ENCODE data around the gene SMCR8. TPM values are rescaled to one million over a fixed set of nuclear protein-coding genes. Genes with fewer than 3 reads are reported as not detected.
"Not testable (repeated sequence)": the region's sequence is repeated elsewhere in the genome, so short reads cannot be mapped to it uniquely, and the experiment has no call there.

Gene SMCR8
- total RNA-seq, 1 donor from 2014 or later = 30.1 TPM

- H3K4me3 ChIP-seq = no peak overlapping the region
- H3K27me3 ChIP-seq (ENCODE audit: low read depth) = no peaks in the 10 kb centered on the region
- no peak for TF ChIP-seq CTCF (IDR thresholded peaks at IDR 0.05)
- H3K36me3 ChIP-seq = peaks cover 98% of the 10 kb centered on the region
- H3K4me1 ChIP-seq = peaks cover 3% of the 10 kb centered on the region
- no peaks in the 10 kb centered on the region for H3K9me3 ChIP-seq
- ATAC-seq (no peak), DNase-seq (no peak)
- H3K27ac ChIP-seq = no peak overlapping the region
- intact Hi-C loops (cut with DNase I) = no loop called here
These were observed 13.6 kb downstream of the SMCR8 start for GRCh38 chr17:18328643-18329204.

DNA sequence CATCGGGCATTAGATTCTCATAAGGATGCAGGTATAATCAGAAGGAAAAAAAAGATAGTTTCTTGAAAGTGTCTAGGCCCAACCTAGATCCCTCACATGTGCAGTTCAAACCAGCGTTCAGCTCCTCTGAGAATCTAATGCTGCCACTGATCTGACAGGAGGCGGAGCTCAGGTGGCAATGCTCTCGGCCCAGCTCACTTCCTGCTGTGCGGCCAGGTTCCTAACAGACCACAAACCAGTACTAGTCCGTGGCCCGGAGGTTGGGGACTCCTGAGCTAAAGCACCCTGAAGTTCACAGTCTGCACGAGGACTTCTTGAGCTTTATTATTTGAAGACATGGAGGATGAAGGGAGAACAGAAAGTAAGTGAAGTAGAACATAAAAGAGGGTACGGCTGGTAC, 16.8 kb downstream of the SMCR8 start:
- Histone ChIP-seq H3K4me3 (no peak overlapping the region), H3K4me1 (no peaks in the 10 kb centered on the region), H3K9me3 (no peaks in the 10 kb centered on the region), H3K36me3 (peaks cover 97% of the 10 kb centered on the region), H3K27ac (no peak overlapping the region), H3K27me3 (ENCODE audit: low read depth) (no peaks in the 10 kb centered on the region)
- TF ChIP-seq CTCF (IDR thresholded peaks at IDR 0.05) = no peak
- intact Hi-C loops (cut with DNase I) = no loop called here
- ATAC-seq (no peak), DNase-seq (no peak)

GRCh38 chr17:18332909-18333489, 17.9 kb downstream of the SMCR8 start:
- no peaks in the 10 kb centered on the region for H3K27me3 ChIP-seq (ENCODE audit: low read depth)
- H3K4me1 ChIP-seq = no peaks in the 10 kb centered on the region
- no peaks in the 10 kb centered on the region for H3K9me3 ChIP-seq
- peaks cover 90% of the 10 kb centered on the region for H3K36me3 ChIP-seq
- H3K4me3 ChIP-seq = no peak overlapping the region
- DNase-seq (no peak), ATAC-seq (no peak)
- no peak for TF ChIP-seq CTCF (IDR thresholded peaks at IDR 0.05)
- H3K27ac ChIP-seq = no peak overlapping the region
- intact Hi-C loops (cut with DNase I) = no loop called here

DNA sequence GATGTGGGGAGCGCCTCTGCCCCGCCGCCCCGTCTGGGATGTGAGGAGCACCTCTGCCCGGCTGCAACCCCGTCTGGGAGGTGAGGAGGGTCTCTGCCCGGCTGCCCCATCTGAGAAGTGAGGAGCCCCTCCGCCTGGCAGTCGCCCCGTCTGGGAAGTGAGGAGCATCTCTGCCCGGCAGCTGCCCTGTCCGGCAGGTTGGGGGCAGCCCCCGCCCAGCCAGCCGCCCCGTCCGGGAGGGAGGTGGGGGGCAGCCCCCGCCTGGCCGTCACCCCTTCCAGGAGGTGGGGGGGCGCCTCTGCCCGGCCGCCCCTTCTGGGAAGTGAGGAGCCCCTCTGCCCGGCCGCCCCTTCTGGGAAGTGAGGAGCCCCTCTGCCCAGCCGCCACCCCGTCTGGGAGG, 23.1 kb downstream of the SMCR8 start:
- intact Hi-C loops (cut with DNase I); DNase-seq: not testable (repeated sequence)

DNA sequence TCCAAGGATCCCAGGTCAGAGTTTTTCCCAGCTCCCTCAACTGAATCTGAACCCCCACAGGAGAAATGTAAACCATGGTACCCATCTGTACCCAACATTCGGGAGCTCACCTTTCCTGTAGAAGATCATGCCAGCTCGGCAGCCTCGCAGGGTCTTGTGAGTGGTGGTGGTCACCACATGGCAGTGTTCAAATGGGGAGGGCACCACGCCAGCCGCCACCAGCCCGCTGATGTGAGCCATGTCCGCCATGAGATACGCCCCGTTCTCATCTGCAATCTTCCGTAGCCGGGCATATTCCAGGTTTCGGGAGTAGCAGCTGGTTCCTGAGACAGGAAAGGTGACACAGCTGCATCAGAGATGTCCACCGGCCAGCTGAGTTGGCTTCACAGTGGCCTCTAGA, 24.8 kb downstream of the SMCR8 start:
- TF ChIP-seq CTCF (IDR thresholded peaks at IDR 0.05) = no peak
- intact Hi-C loops (cut with DNase I) = no loop called here
- Histone ChIP-seq H3K27ac (no peak overlapping the region), H3K27me3 (ENCODE audit: low read depth) (no peaks in the 10 kb centered on the region), H3K36me3 (peaks cover 74% of the 10 kb centered on the region), H3K9me3 (no peaks in the 10 kb centered on the region), H3K4me3 (no peak overlapping the region), H3K4me1 (no peaks in the 10 kb centered on the region)
- DNase-seq (no peak), ATAC-seq (no peak)

More for the DNA sequence above, 23.1 kb downstream of the SMCR8 start:
- H3K9me3 ChIP-seq; H3K27me3 ChIP-seq (ENCODE audit: low read depth); H3K4me3 ChIP-seq; ATAC-seq; H3K4me1 ChIP-seq; H3K27ac ChIP-seq: not testable (repeated sequence)
- H3K36me3 ChIP-seq = peaks cover 77% of the 10 kb centered on the region

- intact Hi-C loops (cut with DNase I) = no loop called here
- Histone ChIP-seq H3K4me3 (no peak overlapping the region), H3K36me3 (peaks cover 92% of the 10 kb centered on the region), H3K27ac (no peak overlapping the region), H3K27me3 (ENCODE audit: low read depth) (no peaks in the 10 kb centered on the region), H3K4me1 (no peaks in the 10 kb centered on the region), H3K9me3 (no peaks in the 10 kb centered on the region)
- no peak for DNase-seq
- no peak for TF ChIP-seq CTCF (IDR thresholded peaks at IDR 0.05)
- ATAC-seq = no peak
These were observed 28.9 kb downstream of the SMCR8 start for GRCh38 chr17:18344021-18344420.

Measured in lower lobe of right lung (tissue), 2 donors.